GM19452 (cell line): ENCODE results near the gene KIRREL3.

Experiments used
- ATAC-seq: cut with Tn5 transposase; IDR thresholded peaks from one replicate; pipeline ENCODE4 v1.9.1; 2021; ENCODE audit not compliant: unreplicated experiment

Gene KIRREL3

GRCh38 chr11:126588630-126589491, 411.7 kb downstream of the KIRREL3 start:
- no peak for ATAC-seq

GRCh38 chr11:126587541-126587940, 413.0 kb downstream of the KIRREL3 start:
- no peak for ATAC-seq

GRCh38 chr11:126585774-126586491, 414.6 kb downstream of the KIRREL3 start:
- ATAC-seq = no peak

GRCh38 chr11:126585388-126585773, 415.2 kb downstream of the KIRREL3 start:
- no peak for ATAC-seq

GRCh38 chr11:126583594-126584427, 416.8 kb downstream of the KIRREL3 start:
- no peak for ATAC-seq

GRCh38 chr11:126583101-126583500, 417.5 kb downstream of the KIRREL3 start:
- ATAC-seq = no peak

GRCh38 chr11:126581871-126582648, 418.5 kb downstream of the KIRREL3 start:
- ATAC-seq = no peak

GRCh38 chr11:126578426-126578825, 422.1 kb downstream of the KIRREL3 start:
- no peak for ATAC-seq

GRCh38 chr11:126578021-126578420, 422.5 kb downstream of the KIRREL3 start:
- no peak for ATAC-seq

- ATAC-seq = no peak
Observed at GRCh38 chr11:126575849-126576248, 424.7 kb downstream of the KIRREL3 start.

- ATAC-seq = no peak
Observed at GRCh38 chr11:126573325-126573978, 427.1 kb downstream of the KIRREL3 start.

- no peak for ATAC-seq
Observed at GRCh38 chr11:126570489-126570888, 430.1 kb downstream of the KIRREL3 start.

GRCh38 chr11:126567419-126567818, 433.2 kb downstream of the KIRREL3 start:
- ATAC-seq = no peak

GRCh38 chr11:126564566-126564965, 436.0 kb downstream of the KIRREL3 start:
- no peak for ATAC-seq

GRCh38 chr11:126561327-126561893, 439.2 kb downstream of the KIRREL3 start:
- ATAC-seq = no peak

GRCh38 chr11:126560221-126560620, 440.3 kb downstream of the KIRREL3 start:
- no peak for ATAC-seq

GRCh38 chr11:126548581-126549550, 451.7 kb downstream of the KIRREL3 start:
- no peak for ATAC-seq

- ATAC-seq = no peak
Observed at GRCh38 chr11:126547691-126548090, 452.9 kb downstream of the KIRREL3 start.

GRCh38 chr11:126547161-126547560, 453.4 kb downstream of the KIRREL3 start:
- no peak for ATAC-seq
